ENCODE measurements around the gene HMGN5. TPM values are rescaled to one million over a fixed set of nuclear protein-coding genes. Genes with fewer than 3 reads are reported as not detected.
A peak's percentile ranks its signal among the peaks of the same experiment; 100 is the strongest.

Gene HMGN5
- total RNA-seq (2012; rRNA removed) (0.72 and 0.83 TPM in 2 replicates), polyA plus RNA-seq (2012; rRNA removed) (3.4 TPM in 2 replicates), Bru-seq, nascent RNA (percentile 41 among the genes with signal in this experiment), BruChase-seq, experiment 1, labeled RNA remaining after a 6-hour chase (percentile 43 among the genes with signal in this experiment), BruChase-seq, experiment 2, labeled RNA remaining after a 2-hour chase (percentile 43 among the genes with signal in this experiment)
- polyA plus RNA-seq (2012; cell fraction: cytosol; rRNA removed), result 0.63 and 1.1 TPM in 2 replicates
- 0.10 and 1.1 TPM in 2 replicates for polyA plus RNA-seq (2012; cell fraction: nucleus; rRNA removed; ENCODE audit: low replicate concordance)
- long read RNA-seq, partial matches to known transcripts, result 0 of 5 reads
- long read RNA-seq, other reads (novel, unspliced or antisense), result 5 of 5 reads

- Histone ChIP-seq H3K27ac (ENCODE audit: insufficient read depth, low read length) (peak within 1 kb of the TSS; percentile 98), H2AK9ac (replicated peaks; ENCODE audit: low read depth, low read length, poor library complexity) (peak within 1 kb of the TSS; percentile 89), H3K36me3 (ENCODE audit: control insufficient read depth, insufficient read depth, low read length) (no peaks in the 10 kb centered on the region), H2AK5ac (ENCODE audit: low read depth, low read length) (peak within 1 kb of the TSS; percentile 62; the same call in 1 of the 2 replicates), H3K4me1 (ENCODE audit: control insufficient read depth, insufficient read depth, low read length) (no peaks in the 10 kb centered on the region), H2BK5ac (ENCODE audit: low read depth, low read length, poor library complexity, severe bottlenecking) (peak within 1 kb of the TSS; percentile 94), H3K79me1 (ENCODE audit: low read depth in 1 of 2, low read length in 2 of 2) (peaks cover 0 to 10% of the 10 kb centered on the region in 2 experiments), H3K56ac (ENCODE audit: extremely low read depth, insufficient read depth, low read length) (peak within 1 kb of the TSS; percentile 90), H4K91ac (ENCODE audit: insufficient read depth, low read depth, low read length) (peak within 1 kb of the TSS; percentile 79), H4K5ac (ENCODE audit: low read depth, low read length) (peak within 1 kb of the TSS; percentile 86), H2AFZ (replicated peaks; ENCODE audit: low read length, poor library complexity) (peak within 1 kb of the TSS; percentile 92), H3K4ac (ENCODE audit: low read depth, low read length) (peak within 1 kb of the TSS; percentile 86), H3K9me1 (ENCODE audit: insufficient read depth, low read length) (no peaks in the 10 kb centered on the region), H2BK120ac (ENCODE audit: low read depth, low read length) (peak within 1 kb of the TSS; percentile 60), H3K27me3 (ENCODE audit: control insufficient read depth, insufficient read depth, low read length) (no peaks in the 10 kb centered on the region), H3K9me3 (ENCODE audit: control insufficient read depth, insufficient read depth, low read length) (no peaks in the 10 kb centered on the region), H2BK15ac (ENCODE audit: low read depth, low read length) (peak within 1 kb of the TSS; percentile 66; the same call in 2 of the 3 replicates), H3K18ac (ENCODE audit: low read depth, low read length) (peak within 1 kb of the TSS; percentile 85), H3K14ac (replicated peaks; ENCODE audit: low read depth, low read length) (peak within 1 kb of the TSS; percentile 94), H3K9ac (ENCODE audit: low read depth, low read length) (peak within 1 kb of the TSS; percentile 94), H3K23ac (ENCODE audit: low read depth, low read length) (peak within 1 kb of the TSS; percentile 93), H3K4me3 (ENCODE audit: insufficient read depth, low read depth, low read length) (peak within 1 kb of the TSS; percentile 58), H4K20me1 (ENCODE audit: insufficient read depth, low read length) (no peaks in the 10 kb centered on the region), H3K4me2 (ENCODE audit: low read depth, low read length) (peak within 1 kb of the TSS; percentile 93), H2BK20ac (ENCODE audit: low read depth, low read length) (0 out of 2 replicates have a peak within 1 kb of the TSS, but pooled peaks have one; percentile 0), H4K8ac (ENCODE audit: low read depth in 2 of 2, low read length in 2 of 2) (peak within 1 kb of the TSS; percentile 67 to 92)
- CTCF ChIA-PET, result interaction anchor here (0.6 to 1.4 kb wide), 7 partner anchors 23 to 395 kb away, joined by 3 to 12 read pairs (median 3); no protein-coding TSS in a partner anchor
- ATAC-seq (ENCODE audit: low read depth) (peak; percentile 97), DNase-seq (peak; percentile 88)
- in situ Hi-C loops (cut with MboI; ENCODE audit: low sequenced_read_pairs), result no loop called here
- POLR2A ChIA-PET (ENCODE audit: unreplicated experiment), result interaction anchor here (0.6 to 1.4 kb wide), 4 partner anchors 11 to 238 kb away, joined by 3 to 5 read pairs (median 3); no protein-coding TSS in a partner anchor
- intact Hi-C loops (cut with micrococcal nuclease), result loop anchor here (1.0 kb wide), 1 partner anchor 57 kb away; no protein-coding TSS in a partner anchor
- no TSS peak for BruUV-seq (replicated peaks)
- 12% methylated on average over 7 of the region's 23 CpGs; no CpG with 5 or more reads in 1 of the 2 experiments for WGBS, 2 experiments (ENCODE audit: extremely low coverage in 2 of 2, insufficient read length in 1 of 2)
- dilution Hi-C loops (cut with HindIII; ENCODE audit: low sequenced_read_pairs, unreplicated experiment), result no loop called here
- TF ChIP-seq MXI1 (IDR thresholded peaks at IDR 0.05; ENCODE audit: borderline replicate concordance, low read depth, low read length), result no peak
- peak; percentile 38; the same call in 1 of the 2 replicates for TF ChIP-seq MAZ (IDR thresholded peaks at IDR 0.05; ENCODE audit: borderline replicate concordance, low read depth, low read length)
Measured at GRCh38 chrX:81201671-81202455, at the start of gene HMGN5, which contains the start of gene SH3BGRL. Gene HMGN5 (minus strand): TSS chrX:81201913. CDS start chrX:81121549, 80,364 bp downstream. Gene SH3BGRL (plus strand): TSS chrX:81202102. CDS start chrX:81202201, 99 bp downstream.
